ENCODE data around the gene BBS9. TPM values are rescaled to one million over a fixed set of nuclear protein-coding genes. Genes with fewer than 3 reads are reported as not detected.

BBS9 gene
- total and polyA plus RNA-seq, 2 experiments from 2014 or later, result 27.2 to 66.1 TPM

DNA sequence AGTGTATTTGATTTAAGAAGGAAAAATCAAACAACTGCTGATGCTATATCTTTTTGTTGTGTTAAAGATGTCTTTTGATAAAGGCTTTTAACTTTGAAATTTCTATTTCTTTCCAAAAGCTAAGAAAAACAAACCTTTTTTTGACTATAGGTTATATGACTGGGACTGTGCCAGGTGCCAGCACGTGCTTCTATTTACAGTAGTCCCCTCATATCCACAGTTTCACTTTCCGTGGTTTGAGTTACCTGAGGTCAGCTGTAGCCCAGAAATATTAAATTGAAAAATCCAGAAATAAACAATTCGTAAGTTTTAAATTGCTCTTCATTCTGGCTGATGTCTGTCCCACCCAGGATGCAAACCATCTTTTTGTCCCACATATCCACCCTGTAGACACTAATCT is 104.3 kb downstream of the BBS9 start (continued):
- TF ChIP-seq, protein P1, sequence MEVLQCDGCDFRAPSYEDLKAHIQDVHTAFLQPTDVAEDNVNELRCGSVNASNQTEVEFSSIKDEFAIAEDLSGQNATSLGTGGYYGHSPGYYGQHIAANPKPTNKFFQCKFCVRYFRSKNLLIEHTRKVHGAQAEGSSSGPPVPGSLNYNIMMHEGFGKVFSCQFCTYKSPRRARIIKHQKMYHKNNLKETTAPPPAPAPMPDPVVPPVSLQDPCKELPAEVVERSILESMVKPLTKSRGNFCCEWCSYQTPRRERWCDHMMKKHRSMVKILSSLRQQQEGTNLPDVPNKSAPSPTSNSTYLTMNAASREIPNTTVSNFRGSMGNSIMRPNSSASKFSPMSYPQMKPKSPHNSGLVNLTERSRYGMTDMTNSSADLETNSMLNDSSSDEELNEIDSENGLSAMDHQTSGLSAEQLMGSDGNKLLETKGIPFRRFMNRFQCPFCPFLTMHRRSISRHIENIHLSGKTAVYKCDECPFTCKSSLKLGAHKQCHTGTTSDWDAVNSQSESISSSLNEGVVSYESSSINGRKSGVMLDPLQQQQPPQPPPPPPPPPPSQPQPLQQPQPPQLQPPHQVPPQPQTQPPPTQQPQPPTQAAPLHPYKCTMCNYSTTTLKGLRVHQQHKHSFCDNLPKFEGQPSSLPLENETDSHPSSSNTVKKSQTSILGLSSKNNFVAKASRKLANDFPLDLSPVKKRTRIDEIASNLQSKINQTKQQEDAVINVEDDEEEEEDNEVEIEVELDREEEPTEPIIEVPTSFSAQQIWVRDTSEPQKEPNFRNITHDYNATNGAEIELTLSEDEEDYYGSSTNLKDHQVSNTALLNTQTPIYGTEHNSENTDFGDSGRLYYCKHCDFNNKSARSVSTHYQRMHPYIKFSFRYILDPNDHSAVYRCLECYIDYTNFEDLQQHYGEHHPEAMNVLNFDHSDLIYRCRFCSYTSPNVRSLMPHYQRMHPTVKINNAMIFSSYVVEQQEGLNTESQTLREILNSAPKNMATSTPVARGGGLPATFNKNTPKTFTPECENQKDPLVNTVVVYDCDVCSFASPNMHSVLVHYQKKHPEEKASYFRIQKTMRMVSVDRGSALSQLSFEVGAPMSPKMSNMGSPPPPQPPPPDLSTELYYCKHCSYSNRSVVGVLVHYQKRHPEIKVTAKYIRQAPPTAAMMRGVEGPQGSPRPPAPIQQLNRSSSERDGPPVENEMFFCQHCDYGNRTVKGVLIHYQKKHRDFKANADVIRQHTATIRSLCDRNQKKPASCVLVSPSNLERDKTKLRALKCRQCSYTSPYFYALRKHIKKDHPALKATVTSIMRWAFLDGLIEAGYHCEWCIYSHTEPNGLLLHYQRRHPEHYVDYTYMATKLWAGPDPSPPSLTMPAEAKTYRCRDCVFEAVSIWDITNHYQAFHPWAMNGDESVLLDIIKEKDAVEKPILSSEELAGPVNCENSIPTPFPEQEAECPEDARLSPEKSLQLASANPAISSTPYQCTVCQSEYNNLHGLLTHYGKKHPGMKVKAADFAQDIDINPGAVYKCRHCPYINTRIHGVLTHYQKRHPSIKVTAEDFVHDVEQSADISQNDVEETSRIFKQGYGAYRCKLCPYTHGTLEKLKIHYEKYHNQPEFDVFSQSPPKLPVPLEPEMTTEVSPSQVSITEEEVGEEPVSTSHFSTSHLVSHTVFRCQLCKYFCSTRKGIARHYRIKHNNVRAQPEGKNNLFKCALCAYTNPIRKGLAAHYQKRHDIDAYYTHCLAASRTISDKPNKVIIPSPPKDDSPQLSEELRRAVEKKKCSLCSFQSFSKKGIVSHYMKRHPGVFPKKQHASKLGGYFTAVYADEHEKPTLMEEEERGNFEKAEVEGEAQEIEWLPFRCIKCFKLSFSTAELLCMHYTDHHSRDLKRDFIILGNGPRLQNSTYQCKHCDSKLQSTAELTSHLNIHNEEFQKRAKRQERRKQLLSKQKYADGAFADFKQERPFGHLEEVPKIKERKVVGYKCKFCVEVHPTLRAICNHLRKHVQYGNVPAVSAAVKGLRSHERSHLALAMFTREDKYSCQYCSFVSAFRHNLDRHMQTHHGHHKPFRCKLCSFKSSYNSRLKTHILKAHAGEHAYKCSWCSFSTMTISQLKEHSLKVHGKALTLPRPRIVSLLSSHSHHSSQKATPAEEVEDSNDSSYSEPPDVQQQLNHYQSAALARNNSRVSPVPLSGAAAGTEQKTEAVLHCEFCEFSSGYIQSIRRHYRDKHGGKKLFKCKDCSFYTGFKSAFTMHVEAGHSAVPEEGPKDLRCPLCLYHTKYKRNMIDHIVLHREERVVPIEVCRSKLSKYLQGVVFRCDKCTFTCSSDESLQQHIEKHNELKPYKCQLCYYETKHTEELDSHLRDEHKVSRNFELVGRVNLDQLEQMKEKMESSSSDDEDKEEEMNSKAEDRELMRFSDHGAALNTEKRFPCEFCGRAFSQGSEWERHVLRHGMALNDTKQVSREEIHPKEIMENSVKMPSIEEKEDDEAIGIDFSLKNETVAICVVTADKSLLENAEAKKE (CRISPR knock-in tag; IDR thresholded peaks at IDR 0.05), result no peak
- no peak for TF ChIP-seq EZH2phosphoT487 (IDR thresholded peaks at IDR 0.05; ENCODE audit: unreplicated experiment)

DNA sequence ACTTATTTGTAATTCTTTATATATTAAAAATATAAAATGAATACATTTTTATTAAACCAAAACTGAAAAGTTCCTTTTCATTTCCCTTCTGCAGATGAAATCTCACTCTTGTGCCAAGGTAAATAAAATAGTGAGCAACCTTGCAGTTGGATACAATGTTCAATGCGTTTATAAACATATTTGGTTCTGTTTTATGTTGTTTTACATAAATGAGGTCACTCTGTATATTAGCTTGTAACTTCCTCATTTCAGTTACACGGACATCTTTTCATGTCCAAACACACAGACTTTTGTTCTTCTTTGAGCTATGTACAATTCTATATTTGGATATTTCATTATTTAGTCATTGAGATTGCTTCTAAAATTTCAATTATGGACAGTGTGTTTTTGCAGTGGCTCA is 107.7 kb downstream of the BBS9 start:
- Histone ChIP-seq H4K20me1 (replicated peaks; ENCODE audit: insufficient read depth) (no peaks in the 10 kb centered on the region), H3K36me3 (ENCODE audit: insufficient read depth) (no peaks in the 10 kb centered on the region), H3K4me3 (no peak overlapping the region), H3K4me1 (ENCODE audit: insufficient read depth) (no peaks in the 10 kb centered on the region), H3K4me2 (no peak overlapping the region), H3K27me3 (ENCODE audit: insufficient read depth) (no peaks in the 10 kb centered on the region), H3K9me2 (ENCODE audit: insufficient read depth) (no peaks in the 10 kb centered on the region), H3K27ac (ENCODE audit: low read depth) (no peak overlapping the region), H3K79me2 (replicated peaks; ENCODE audit: insufficient read depth) (no peaks in the 10 kb centered on the region), H2AFZ (no peak overlapping the region), H3F3A (replicated peaks; ENCODE audit: low read depth) (no peaks in the 10 kb centered on the region)
- Mint-ChIP-seq H3K4me3 (no peak overlapping the region), H3K9me3 (no peaks in the 10 kb centered on the region), H3K36me3 (ENCODE audit: low read depth) (no peaks in the 10 kb centered on the region), H3K27ac (no peak overlapping the region), H3K27me3 (ENCODE audit: insufficient read depth, low read depth, poor library complexity) (no peaks in the 10 kb centered on the region), H3K4me1 (no peaks in the 10 kb centered on the region)
- DNase-seq (ENCODE audit: low spot score) (no peak), ATAC-seq (no peak)
- TF ChIP-seq, protein P2, sequence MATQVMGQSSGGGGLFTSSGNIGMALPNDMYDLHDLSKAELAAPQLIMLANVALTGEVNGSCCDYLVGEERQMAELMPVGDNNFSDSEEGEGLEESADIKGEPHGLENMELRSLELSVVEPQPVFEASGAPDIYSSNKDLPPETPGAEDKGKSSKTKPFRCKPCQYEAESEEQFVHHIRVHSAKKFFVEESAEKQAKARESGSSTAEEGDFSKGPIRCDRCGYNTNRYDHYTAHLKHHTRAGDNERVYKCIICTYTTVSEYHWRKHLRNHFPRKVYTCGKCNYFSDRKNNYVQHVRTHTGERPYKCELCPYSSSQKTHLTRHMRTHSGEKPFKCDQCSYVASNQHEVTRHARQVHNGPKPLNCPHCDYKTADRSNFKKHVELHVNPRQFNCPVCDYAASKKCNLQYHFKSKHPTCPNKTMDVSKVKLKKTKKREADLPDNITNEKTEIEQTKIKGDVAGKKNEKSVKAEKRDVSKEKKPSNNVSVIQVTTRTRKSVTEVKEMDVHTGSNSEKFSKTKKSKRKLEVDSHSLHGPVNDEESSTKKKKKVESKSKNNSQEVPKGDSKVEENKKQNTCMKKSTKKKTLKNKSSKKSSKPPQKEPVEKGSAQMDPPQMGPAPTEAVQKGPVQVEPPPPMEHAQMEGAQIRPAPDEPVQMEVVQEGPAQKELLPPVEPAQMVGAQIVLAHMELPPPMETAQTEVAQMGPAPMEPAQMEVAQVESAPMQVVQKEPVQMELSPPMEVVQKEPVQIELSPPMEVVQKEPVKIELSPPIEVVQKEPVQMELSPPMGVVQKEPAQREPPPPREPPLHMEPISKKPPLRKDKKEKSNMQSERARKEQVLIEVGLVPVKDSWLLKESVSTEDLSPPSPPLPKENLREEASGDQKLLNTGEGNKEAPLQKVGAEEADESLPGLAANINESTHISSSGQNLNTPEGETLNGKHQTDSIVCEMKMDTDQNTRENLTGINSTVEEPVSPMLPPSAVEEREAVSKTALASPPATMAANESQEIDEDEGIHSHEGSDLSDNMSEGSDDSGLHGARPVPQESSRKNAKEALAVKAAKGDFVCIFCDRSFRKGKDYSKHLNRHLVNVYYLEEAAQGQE (IDR thresholded peaks at IDR 0.05; ENCODE audit: unreplicated experiment), result no peak
- TF ChIP-seq ZNF114 (CRISPR knock-in tag; IDR thresholded peaks at IDR 0.05) (no peak), CREB1 (CRISPR knock-in tag; IDR thresholded peaks at IDR 0.05; ENCODE audit: low read depth) (no peak), JUNB (IDR thresholded peaks at IDR 0.05; ENCODE audit: unreplicated experiment) (no peak), STAT1 (IDR thresholded peaks at IDR 0.05; ENCODE audit: unreplicated experiment) (no peak), EZH2 (IDR thresholded peaks at IDR 0.05; ENCODE audit: low read depth, unreplicated experiment) (no peak), EZH2phosphoT487 (IDR thresholded peaks at IDR 0.05; ENCODE audit: unreplicated experiment) (no peak), POLR2AphosphoS5 (IDR thresholded peaks at IDR 0.05; ENCODE audit: low read depth) (no peak), ZNF331 (CRISPR knock-in tag; IDR thresholded peaks at IDR 0.05; ENCODE audit: low read depth) (no peak), NANOG (IDR thresholded peaks at IDR 0.05; ENCODE audit: borderline replicate concordance) (no peak)
- TF ChIP-seq, protein P3, sequence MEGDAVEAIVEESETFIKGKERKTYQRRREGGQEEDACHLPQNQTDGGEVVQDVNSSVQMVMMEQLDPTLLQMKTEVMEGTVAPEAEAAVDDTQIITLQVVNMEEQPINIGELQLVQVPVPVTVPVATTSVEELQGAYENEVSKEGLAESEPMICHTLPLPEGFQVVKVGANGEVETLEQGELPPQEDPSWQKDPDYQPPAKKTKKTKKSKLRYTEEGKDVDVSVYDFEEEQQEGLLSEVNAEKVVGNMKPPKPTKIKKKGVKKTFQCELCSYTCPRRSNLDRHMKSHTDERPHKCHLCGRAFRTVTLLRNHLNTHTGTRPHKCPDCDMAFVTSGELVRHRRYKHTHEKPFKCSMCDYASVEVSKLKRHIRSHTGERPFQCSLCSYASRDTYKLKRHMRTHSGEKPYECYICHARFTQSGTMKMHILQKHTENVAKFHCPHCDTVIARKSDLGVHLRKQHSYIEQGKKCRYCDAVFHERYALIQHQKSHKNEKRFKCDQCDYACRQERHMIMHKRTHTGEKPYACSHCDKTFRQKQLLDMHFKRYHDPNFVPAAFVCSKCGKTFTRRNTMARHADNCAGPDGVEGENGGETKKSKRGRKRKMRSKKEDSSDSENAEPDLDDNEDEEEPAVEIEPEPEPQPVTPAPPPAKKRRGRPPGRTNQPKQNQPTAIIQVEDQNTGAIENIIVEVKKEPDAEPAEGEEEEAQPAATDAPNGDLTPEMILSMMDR (conservative IDR thresholded peaks at IDR 0.05; ENCODE audit: low read depth in 2 of 2), result no peak
- TF ChIP-seq, protein P4, sequence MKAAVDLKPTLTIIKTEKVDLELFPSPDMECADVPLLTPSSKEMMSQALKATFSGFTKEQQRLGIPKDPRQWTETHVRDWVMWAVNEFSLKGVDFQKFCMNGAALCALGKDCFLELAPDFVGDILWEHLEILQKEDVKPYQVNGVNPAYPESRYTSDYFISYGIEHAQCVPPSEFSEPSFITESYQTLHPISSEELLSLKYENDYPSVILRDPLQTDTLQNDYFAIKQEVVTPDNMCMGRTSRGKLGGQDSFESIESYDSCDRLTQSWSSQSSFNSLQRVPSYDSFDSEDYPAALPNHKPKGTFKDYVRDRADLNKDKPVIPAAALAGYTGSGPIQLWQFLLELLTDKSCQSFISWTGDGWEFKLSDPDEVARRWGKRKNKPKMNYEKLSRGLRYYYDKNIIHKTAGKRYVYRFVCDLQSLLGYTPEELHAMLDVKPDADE (IDR thresholded peaks at IDR 0.05), result no peak

Measured in GM23338 (cell line).